Measurements from ENCODE around the gene GEMIN5.

Gene GEMIN5

GRCh38 chr5:154896562-154897165 lies 41.3 kb downstream of the GEMIN5 start:
- Histone ChIP-seq H2AFZ (no peak overlapping the region), H3K27ac (no peak overlapping the region), H3K4me2 (ENCODE audit: low read length) (no peak overlapping the region), H3K4me1 (peaks cover 3% of the 10 kb centered on the region), H3K27me3 (ENCODE audit: control insufficient read depth, insufficient read depth, low read length) (no peaks in the 10 kb centered on the region), H3K9ac (no peak overlapping the region), H3K36me3 (ENCODE audit: control insufficient read depth, insufficient read depth, low read length) (no peaks in the 10 kb centered on the region), H3K4me3 (ENCODE audit: low read depth, low read length) (no peak overlapping the region), H3K9me3 (ENCODE audit: control insufficient read depth, low read length) (no peaks in the 10 kb centered on the region), H3K79me2 (no peaks in the 10 kb centered on the region)
- TF ChIP-seq CTCF (IDR thresholded peaks at IDR 0.05): no peak

- Histone ChIP-seq H3K4me3 (ENCODE audit: low read depth, low read length) (no peak overlapping the region), H3K27me3 (ENCODE audit: control insufficient read depth, insufficient read depth, low read length) (no peaks in the 10 kb centered on the region), H3K9ac (no peak overlapping the region), H3K27ac (no peak overlapping the region), H2AFZ (no peak overlapping the region), H3K4me1 (peaks cover 3% of the 10 kb centered on the region), H3K79me2 (no peaks in the 10 kb centered on the region), H3K4me2 (ENCODE audit: low read length) (no peak overlapping the region), H3K36me3 (ENCODE audit: control insufficient read depth, insufficient read depth, low read length) (no peaks in the 10 kb centered on the region), H3K9me3 (ENCODE audit: control insufficient read depth, low read length) (no peaks in the 10 kb centered on the region)
- no peak for TF ChIP-seq CTCF (IDR thresholded peaks at IDR 0.05)
Observed at GRCh38 chr5:154895606-154896561, 42.1 kb downstream of the GEMIN5 start.

GRCh38 chr5:154893381-154893780 lies 44.6 kb downstream of the GEMIN5 start:
- no peak overlapping the region for H3K27ac ChIP-seq
- H3K4me3 ChIP-seq (ENCODE audit: low read depth, low read length): no peak overlapping the region
- TF ChIP-seq CTCF (IDR thresholded peaks at IDR 0.05): no peak
- peaks cover 3% of the 10 kb centered on the region for H3K4me1 ChIP-seq
- no peak overlapping the region for H3K4me2 ChIP-seq (ENCODE audit: low read length)
- H3K36me3 ChIP-seq (ENCODE audit: control insufficient read depth, insufficient read depth, low read length): no peaks in the 10 kb centered on the region
- no peak overlapping the region for H3K9ac ChIP-seq
- no peaks in the 10 kb centered on the region for H3K79me2 ChIP-seq
- H2AFZ ChIP-seq: no peak overlapping the region
- H3K27me3 ChIP-seq (ENCODE audit: control insufficient read depth, insufficient read depth, low read length): no peaks in the 10 kb centered on the region
- no peaks in the 10 kb centered on the region for H3K9me3 ChIP-seq (ENCODE audit: control insufficient read depth, low read length)

GRCh38 chr5:154892369-154892771 lies 45.6 kb downstream of the GEMIN5 start:
- H3K4me1 ChIP-seq: peaks cover 3% of the 10 kb centered on the region
- H3K9me3 ChIP-seq (ENCODE audit: control insufficient read depth, low read length): no peaks in the 10 kb centered on the region
- TF ChIP-seq CTCF (IDR thresholded peaks at IDR 0.05): no peak
- H3K36me3 ChIP-seq (ENCODE audit: control insufficient read depth, insufficient read depth, low read length): no peaks in the 10 kb centered on the region
- no peaks in the 10 kb centered on the region for H3K79me2 ChIP-seq
- H3K4me2 ChIP-seq (ENCODE audit: low read length): no peak overlapping the region
- H3K27ac ChIP-seq: no peak overlapping the region
- no peak overlapping the region for H3K4me3 ChIP-seq (ENCODE audit: low read depth, low read length)
- H3K9ac ChIP-seq: no peak overlapping the region
- H3K27me3 ChIP-seq (ENCODE audit: control insufficient read depth, insufficient read depth, low read length): no peaks in the 10 kb centered on the region
- H2AFZ ChIP-seq: no peak overlapping the region
